ENCODE data around the gene ZNF665.

Gene ZNF665

GRCh38 chr19:53183146-53183764 lies 9.9 kb downstream of the ZNF665 start:
- Histone ChIP-seq H3K9me3 (ENCODE audit: severe bottlenecking) (peaks cover 3% of the 10 kb centered on the region), H3K4me3 (ENCODE audit: severe bottlenecking) (no peak overlapping the region), H3K36me3 (ENCODE audit: low read depth) (no peaks in the 10 kb centered on the region), H3K4me1 (ENCODE audit: insufficient read depth, poor library complexity, severe bottlenecking) (no peaks in the 10 kb centered on the region), H3K27ac (ENCODE audit: poor library complexity, severe bottlenecking) (no peak overlapping the region), H3K27me3 (ENCODE audit: insufficient read depth, poor library complexity, severe bottlenecking) (no peaks in the 10 kb centered on the region)
- ATAC-seq (ENCODE audit: low read depth) (no peak), DNase-seq (ENCODE audit: low spot score) (no peak)
- no peak for TF ChIP-seq CTCF (IDR thresholded peaks at IDR 0.05; ENCODE audit: poor library complexity, severe bottlenecking)

GRCh38 chr19:53182202-53182601 lies 11.0 kb downstream of the ZNF665 start:
- H3K27ac ChIP-seq (ENCODE audit: poor library complexity, severe bottlenecking): no peak overlapping the region
- DNase-seq (ENCODE audit: low spot score): no peak
- no peak for TF ChIP-seq CTCF (IDR thresholded peaks at IDR 0.05; ENCODE audit: poor library complexity, severe bottlenecking)
- no peaks in the 10 kb centered on the region for H3K27me3 ChIP-seq (ENCODE audit: insufficient read depth, poor library complexity, severe bottlenecking)
- no peaks in the 10 kb centered on the region for H3K36me3 ChIP-seq (ENCODE audit: low read depth)
- no peak overlapping the region for H3K4me3 ChIP-seq (ENCODE audit: severe bottlenecking)
- H3K9me3 ChIP-seq (ENCODE audit: severe bottlenecking): peaks cover 7% of the 10 kb centered on the region
- no peaks in the 10 kb centered on the region for H3K4me1 ChIP-seq (ENCODE audit: insufficient read depth, poor library complexity, severe bottlenecking)
- no peak for ATAC-seq (ENCODE audit: low read depth)

- Histone ChIP-seq H3K27me3 (ENCODE audit: insufficient read depth, poor library complexity, severe bottlenecking) (no peaks in the 10 kb centered on the region), H3K9me3 (ENCODE audit: severe bottlenecking) (peaks cover 13% of the 10 kb centered on the region), H3K4me3 (ENCODE audit: severe bottlenecking) (no peak overlapping the region), H3K36me3 (ENCODE audit: low read depth) (no peaks in the 10 kb centered on the region), H3K4me1 (ENCODE audit: insufficient read depth, poor library complexity, severe bottlenecking) (no peaks in the 10 kb centered on the region), H3K27ac (ENCODE audit: poor library complexity, severe bottlenecking) (no peak overlapping the region)
- DNase-seq (ENCODE audit: low spot score) (no peak), ATAC-seq (ENCODE audit: low read depth) (no peak)
- TF ChIP-seq CTCF (IDR thresholded peaks at IDR 0.05; ENCODE audit: poor library complexity, severe bottlenecking): no peak
These were observed 15.2 kb downstream of the ZNF665 start for GRCh38 chr19:53177986-53178385.

GRCh38 chr19:53172889-53173288 lies 20.3 kb downstream of the ZNF665 start:
- Histone ChIP-seq H3K27me3 (ENCODE audit: insufficient read depth, poor library complexity, severe bottlenecking) (no peaks in the 10 kb centered on the region), H3K36me3 (ENCODE audit: low read depth) (no peaks in the 10 kb centered on the region), H3K27ac (ENCODE audit: poor library complexity, severe bottlenecking) (no peak overlapping the region), H3K4me1 (ENCODE audit: insufficient read depth, poor library complexity, severe bottlenecking) (no peaks in the 10 kb centered on the region), H3K4me3 (ENCODE audit: severe bottlenecking) (no peak overlapping the region), H3K9me3 (ENCODE audit: severe bottlenecking) (peaks cover 16% of the 10 kb centered on the region)
- no peak for TF ChIP-seq CTCF (IDR thresholded peaks at IDR 0.05; ENCODE audit: poor library complexity, severe bottlenecking)
- no peak for ATAC-seq (ENCODE audit: low read depth)
- DNase-seq (ENCODE audit: low spot score): no peak

- no peak for TF ChIP-seq CTCF (IDR thresholded peaks at IDR 0.05; ENCODE audit: poor library complexity, severe bottlenecking)
- Histone ChIP-seq H3K27me3 (ENCODE audit: insufficient read depth, poor library complexity, severe bottlenecking) (no peaks in the 10 kb centered on the region), H3K9me3 (ENCODE audit: severe bottlenecking) (peaks cover 17% of the 10 kb centered on the region), H3K4me1 (ENCODE audit: insufficient read depth, poor library complexity, severe bottlenecking) (no peaks in the 10 kb centered on the region), H3K4me3 (ENCODE audit: severe bottlenecking) (no peak overlapping the region), H3K27ac (ENCODE audit: poor library complexity, severe bottlenecking) (no peak overlapping the region), H3K36me3 (ENCODE audit: low read depth) (no peaks in the 10 kb centered on the region)
- ATAC-seq (ENCODE audit: low read depth) (no peak), DNase-seq (ENCODE audit: low spot score) (no peak)
These were observed 27.5 kb downstream of the ZNF665 start for GRCh38 chr19:53165691-53166091.
